Epithelial cell of prostate (primary cell): Measurements from ENCODE around the gene ATG13.
"Not testable (repeated sequence)": the region's sequence is repeated elsewhere in the genome, so short reads cannot be mapped to it uniquely, and the experiment has no call there.

ENCODE experiments used
- DNase-seq: peaks from one replicate; pipeline ENCODE4 v3.0.0-alpha.2; 2011; ENCODE audit warnings: low read depth, low spot score
- H3K27ac ChIP-seq: fragments of 450-650 bp; 2 replicates; pipeline ENCODE4 v1.5.1; 2017; ENCODE audit warnings: mild to moderate bottlenecking

The ATG13 gene

GRCh38 chr11:46617134-46617971 is at the start of gene ATG13, which contains the start of gene HARBI1:
Gene ATG13, plus strand, starts transcription at chr11:46617553. Its CDS starts 26,739 bp downstream, at chr11:46644292.
Gene HARBI1, minus strand, starts transcription at chr11:46617227. Its CDS starts 990 bp downstream, at chr11:46616237.
- peak; percentile 66 for DNase-seq
- H3K27ac ChIP-seq = peak within 1 kb of the TSS; percentile 94

GRCh38 chr11:46570790-46571398 is 46.5 kb upstream of the ATG13 start:
- no peak overlapping the region for H3K27ac ChIP-seq
- DNase-seq = no peak

DNA sequence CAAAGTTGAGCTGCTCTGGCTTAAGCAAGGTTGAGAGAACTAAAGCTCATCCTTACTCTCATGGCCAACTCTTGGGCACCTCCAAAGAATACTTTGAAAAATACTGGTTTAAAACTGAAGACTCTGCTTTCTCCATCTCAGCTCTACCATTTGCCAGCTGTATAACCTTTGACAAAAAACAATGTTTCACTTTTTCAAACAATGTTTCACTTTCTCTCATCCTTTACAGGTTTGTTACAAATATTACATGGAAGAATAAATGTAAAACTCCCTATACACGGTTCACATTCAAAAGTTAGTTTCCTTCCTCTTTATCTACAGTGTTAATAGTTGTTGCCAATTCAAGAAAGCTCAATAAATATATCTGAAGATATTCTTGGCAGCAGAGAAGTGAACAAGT is 42.7 kb upstream of the ATG13 start:
- H3K27ac ChIP-seq = no peak overlapping the region
- no peak for DNase-seq

DNA sequence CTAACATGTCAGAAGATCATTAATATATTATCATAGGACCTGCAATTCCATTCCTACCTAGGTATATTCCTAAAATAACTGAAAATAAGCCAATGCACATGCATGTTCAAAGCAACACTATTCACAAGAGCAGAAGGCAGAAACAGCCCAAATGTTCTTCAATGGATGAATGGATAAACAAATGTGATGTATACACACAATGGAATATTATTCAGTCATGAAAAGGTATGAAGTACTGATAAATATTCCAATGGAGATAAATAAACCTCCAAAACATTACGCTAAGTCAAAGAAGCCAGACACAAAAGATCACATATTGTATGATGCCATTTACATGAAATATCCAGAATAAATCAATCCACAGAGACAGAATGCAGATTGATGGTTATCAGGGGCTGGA is 40.3 kb upstream of the ATG13 start:
- no peak for DNase-seq
- no peak overlapping the region for H3K27ac ChIP-seq

GRCh38 chr11:46582588-46582987 is 34.8 kb upstream of the ATG13 start:
- no peak overlapping the region for H3K27ac ChIP-seq
- no peak for DNase-seq

- DNase-seq, H3K27ac ChIP-seq: not testable (repeated sequence)
These were observed 33.8 kb upstream of the ATG13 start for GRCh38 chr11:46583513-46583912.

DNA sequence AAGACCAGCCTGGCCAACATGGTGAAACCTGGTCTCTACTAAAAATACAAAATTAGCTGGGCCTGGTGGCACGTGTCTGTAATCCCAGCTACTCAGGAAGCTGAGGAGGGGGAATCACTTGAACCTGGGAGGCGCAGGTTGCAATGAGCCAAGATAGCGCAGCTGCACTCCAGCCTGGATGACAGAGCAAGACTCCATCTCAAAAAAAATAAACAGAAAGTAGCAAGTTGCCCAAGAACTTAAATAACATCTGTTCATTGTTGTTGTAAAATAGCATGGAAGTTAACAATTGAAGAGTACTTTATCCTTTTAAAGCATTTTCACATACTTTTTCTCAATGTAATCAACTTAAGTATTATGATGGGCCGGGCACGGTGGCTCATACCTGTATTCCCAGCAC is 29.2 kb upstream of the ATG13 start:
- no peak for DNase-seq
- no peak overlapping the region for H3K27ac ChIP-seq

DNA sequence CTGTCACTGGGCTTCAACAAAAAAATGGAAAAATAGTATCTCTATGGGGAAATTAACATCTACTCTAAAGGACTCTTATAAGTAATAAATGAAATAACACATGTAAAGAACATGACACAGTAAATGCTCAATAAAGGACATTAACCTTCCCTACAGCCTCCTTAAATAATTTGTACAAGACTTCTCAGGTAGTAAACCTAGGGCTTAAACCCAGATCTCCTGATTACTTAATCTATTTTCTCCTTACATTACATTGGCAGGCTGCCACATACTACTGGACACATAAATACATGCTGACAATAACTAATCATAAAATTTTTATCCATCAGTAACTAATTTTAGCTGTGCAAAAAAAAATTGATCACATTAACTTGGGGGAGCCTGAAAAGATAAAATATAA is 28.4 kb upstream of the ATG13 start:
- no peak for DNase-seq
- no peak overlapping the region for H3K27ac ChIP-seq

DNA sequence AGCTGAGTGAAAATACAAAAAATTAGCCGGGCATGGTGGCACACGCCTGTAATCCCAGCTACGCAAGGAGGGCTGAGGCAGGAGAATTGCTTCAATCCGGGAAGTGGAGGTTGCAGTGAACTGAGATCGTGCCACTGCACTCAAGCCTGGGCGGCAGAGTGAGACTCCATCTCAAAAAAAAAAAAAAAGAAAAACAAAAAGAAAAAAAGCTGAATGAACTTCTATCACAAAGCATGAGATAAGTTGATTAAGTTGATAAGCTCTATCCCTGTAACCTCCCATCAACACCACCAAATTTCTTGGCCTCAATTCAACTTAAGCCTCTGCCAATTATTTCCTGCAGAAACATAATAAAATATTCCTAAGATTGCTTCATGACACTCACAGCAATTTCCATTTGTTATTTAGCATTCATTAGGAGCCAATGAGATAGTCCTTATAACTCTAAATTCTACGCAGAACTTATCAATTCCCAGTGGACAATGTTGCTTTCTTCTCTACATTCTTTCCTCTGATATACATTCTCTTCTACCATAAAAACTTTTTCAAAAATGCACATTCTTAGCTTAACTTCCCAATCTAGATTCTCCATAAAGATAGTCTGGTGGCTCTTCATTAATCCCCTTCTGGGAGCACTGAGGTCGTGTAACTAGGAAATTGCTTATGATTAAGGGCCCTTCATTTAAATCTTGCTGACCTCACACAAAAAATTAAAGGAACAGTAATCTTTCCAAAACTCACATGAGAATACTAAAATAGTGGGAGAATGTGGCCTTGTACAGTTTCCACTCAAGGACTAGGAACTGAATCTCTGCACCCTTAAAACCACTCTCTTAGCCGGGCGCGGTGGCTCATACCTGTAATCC is 26.4 kb upstream of the ATG13 start:
- DNase-seq = no peak
- H3K27ac ChIP-seq = no peak overlapping the region

DNA sequence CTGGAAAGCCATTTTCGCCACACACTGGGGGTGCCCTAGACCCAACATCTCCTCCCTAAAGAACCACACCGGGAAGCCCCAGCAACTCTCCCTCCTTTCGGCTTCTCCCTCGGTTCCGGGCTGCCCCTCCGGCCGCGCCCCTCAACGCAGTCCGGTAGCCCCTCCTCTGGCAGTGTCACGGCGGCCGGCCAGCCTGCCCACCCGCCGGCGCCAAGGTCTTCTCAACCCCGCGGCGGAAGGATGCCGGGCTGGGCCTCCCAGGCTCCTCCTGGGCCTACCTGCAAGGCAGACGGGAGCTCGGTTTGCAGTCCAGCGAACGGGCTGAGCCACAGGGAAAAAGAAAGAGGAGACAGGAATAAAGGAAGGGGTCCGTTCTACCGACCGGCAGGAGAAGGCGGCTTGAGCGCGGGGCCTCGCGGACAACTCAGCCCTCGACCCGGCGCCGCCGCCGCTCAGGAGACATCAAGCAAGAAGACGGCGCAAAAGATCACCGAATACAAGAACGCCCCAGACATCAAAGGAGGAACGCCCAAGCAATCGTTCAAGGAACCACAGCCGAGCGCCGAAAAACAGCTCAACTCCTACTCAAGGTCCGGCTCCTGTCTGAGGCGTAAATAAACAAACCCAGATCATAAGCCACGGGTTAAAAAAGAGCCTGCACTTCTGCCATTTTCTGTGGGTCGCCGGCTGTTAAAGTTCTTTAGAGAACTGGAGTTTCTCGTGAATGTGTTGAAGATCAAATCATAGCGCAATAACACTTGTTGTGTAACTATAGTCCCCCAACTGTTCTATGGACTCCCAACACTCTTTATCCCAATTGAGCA is 23.6 kb upstream of the ATG13 start, which contains the start of gene AMBRA1:
Gene AMBRA1 (minus strand): TSS at position 474 of the 824 bp plus-strand sequence. CDS start 45,643 bp downstream, outside the sequence.
- peak; percentile 48 for DNase-seq

DNA sequence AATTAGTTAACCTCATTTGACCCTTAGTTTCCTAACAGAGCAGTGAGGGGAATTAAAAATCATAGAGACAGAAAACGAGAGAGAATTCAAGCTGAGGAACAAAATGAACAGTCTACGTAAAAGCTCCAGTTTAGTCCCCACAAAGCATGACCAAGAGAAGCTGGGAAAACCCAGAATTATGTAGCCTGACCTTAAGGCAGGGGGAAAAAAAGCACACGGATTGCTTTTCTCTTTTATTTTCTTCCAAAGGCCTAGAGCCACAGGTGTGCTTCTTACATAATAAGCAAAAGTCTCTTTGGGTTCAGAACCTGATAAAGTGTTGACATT is 23.0 kb upstream of the ATG13 start:
- peak overlapping the region; percentile 57 for H3K27ac ChIP-seq
- no peak for DNase-seq

More for the DNA sequence above, 23.6 kb upstream of the ATG13 start, which contains the start of gene AMBRA1:
- H3K27ac ChIP-seq = peak within 1 kb of the TSS; percentile 57

DNA sequence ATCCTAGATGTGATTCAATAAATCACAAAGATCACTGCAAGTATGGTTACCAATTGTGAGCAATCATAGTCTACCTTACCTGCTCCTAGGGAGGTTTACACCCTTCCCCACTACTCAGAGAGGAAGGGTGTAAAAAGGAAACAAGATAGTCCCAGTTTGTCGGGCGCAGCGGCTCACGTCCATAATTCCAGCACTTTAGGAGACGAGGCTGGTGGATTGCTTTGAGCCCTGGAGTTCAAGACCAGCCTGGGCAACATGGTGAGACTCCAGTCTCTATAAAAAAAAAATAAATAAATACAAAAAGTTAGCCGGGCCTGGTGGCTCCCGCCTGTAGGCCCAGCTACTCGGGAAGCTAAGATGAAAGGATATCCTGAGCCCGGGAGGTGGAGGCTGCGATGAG is 22.6 kb upstream of the ATG13 start:
- no peak for DNase-seq
- H3K27ac ChIP-seq = no peak overlapping the region

DNA sequence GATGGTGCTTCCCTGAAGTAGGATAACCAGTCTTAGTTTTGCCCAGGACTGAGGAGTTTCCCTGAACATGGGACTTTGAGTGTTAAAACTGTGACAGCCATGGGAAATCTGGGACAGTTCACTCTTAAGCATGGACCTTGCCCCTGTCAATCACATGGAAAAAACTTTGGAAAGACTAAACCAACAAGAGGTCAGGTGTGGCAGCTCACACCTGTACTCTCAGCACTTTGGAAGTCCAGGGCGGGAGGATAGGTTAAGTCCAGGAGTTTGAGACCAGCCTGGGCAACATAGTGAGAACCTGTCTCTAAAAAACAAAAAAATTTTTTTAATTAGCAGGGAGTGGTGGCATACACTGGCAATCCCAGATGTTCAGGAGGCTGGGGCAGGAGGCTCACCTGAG is 20.2 kb upstream of the ATG13 start:
- no peak overlapping the region for H3K27ac ChIP-seq
- DNase-seq = no peak

GRCh38 chr11:46597609-46598219 is 19.6 kb upstream of the ATG13 start:
- DNase-seq = no peak
- H3K27ac ChIP-seq = no peak overlapping the region

DNA sequence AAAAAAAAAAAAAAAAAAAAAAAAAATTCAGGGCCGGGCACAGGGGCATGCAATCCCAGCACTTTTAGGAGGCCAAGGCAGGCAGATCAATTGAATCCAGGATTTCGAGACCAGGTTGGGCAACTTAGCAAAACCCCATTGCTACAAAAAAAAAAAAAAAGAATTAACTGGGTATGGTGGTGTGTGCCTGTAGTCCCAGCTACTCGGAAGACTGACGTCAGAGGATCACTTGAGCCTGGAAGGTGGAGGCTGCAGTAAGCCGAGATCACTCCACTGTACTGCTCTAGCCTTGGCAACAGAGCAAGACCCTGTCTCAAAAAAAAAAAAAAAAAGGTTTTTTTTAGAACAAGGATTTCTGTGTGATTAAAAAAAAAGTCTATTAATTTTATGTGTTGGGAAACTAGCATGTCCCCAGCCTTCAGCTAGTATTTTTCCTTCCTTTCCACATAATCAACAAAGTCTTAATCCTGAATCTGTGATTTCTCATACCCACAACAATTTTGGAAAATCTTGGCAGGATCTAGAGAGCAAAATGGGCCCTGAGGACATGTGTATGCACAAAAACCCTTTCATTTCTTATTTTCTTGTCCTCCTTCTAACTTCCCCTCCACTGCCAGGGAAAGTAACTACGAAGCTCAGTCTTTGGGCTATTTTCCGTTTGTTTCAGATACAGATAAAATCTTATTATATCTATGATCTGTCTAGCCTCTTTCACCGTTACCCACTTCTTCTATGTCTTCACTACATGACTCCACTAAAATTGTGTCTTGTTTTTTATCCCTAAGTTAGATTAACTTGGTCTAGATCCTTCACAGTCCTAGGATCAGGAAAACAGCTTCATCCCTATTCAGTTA is 17.8 kb upstream of the ATG13 start:
- DNase-seq = no peak
- H3K27ac ChIP-seq = no peak overlapping the region

DNA sequence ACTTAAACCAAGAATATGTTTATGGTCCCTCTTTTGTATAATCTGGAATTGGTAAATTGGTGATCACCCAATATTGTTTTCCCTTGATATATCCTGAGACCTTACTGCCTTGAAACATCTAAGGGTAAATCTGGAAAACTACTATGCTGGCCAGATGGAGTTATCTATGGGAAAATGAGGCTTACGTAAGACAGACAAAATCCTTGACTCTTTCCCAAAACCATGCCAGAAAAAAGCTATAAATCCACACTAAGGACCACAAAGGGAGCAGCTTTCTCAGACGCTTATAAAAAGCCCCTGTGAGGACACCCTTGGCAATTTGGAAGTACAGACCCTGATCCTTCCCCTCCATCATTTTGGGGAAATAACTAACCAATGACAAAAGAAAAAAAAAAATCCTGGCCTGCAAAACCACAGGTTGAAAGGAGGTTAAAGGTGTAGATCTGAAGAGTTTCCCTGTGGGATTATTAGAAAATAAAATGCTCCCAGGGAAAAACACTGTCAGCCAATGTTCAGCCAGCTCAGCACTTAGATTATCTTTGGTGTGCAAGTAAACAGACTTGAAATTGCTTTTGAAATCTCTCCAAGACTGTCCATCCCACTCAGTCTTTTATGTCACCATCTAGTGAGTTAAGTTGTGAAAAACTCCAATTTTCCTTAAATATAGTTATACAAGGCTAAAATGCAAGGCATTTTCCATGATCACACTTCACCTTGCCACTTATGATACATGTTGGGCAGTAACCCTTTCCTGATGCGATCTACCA is 17.0 kb upstream of the ATG13 start:
- no peak overlapping the region for H3K27ac ChIP-seq
- no peak for DNase-seq

GRCh38 chr11:46601129-46601528 is 16.2 kb upstream of the ATG13 start:
- DNase-seq = no peak
- no peak overlapping the region for H3K27ac ChIP-seq
